DND-41 (cell line): ENCODE results near the gene RPS18.

Experiments
- ATAC-seq: fragments of 200-7000 bp; cut with Tn5 transposase; 3 replicates; pipeline ENCODE4 v1.9.1; 2021; ENCODE audit warnings: low read depth; ENCODE audit not compliant: insufficient read depth
- DNase-seq: peaks from one replicate; pipeline ENCODE4 v3.0.0-alpha.2; 2020
- H2AFZ ChIP-seq: 2 replicates; pipeline ENCODE4 v1.6.0; 2012; ENCODE audit warnings: low read depth, low read length
- H3K27ac ChIP-seq: 2 replicates; pipeline ENCODE4 v1.5.1; 2012; ENCODE audit warnings: low read length, inconsistent platforms
- H3K27me3 ChIP-seq: fragments of 200-600 bp; sonication (generic); 2 replicates; pipeline ENCODE4 v1.6.0; 2012; ENCODE audit warnings: low read length, mild to moderate bottlenecking, inconsistent platforms; ENCODE audit not compliant: insufficient read depth, poor library complexity
- H3K36me3 ChIP-seq: 2 replicates; pipeline ENCODE4 v1.5.1; 2012; ENCODE audit warnings: low read length, inconsistent platforms; ENCODE audit not compliant: insufficient read depth
- H3K4me1 ChIP-seq: 2 replicates; pipeline ENCODE4 v1.5.1; 2012; ENCODE audit warnings: mild to moderate bottlenecking, low read length; ENCODE audit not compliant: insufficient read depth
- H3K4me2 ChIP-seq: 2 replicates; pipeline ENCODE4 v1.6.0; 2012; ENCODE audit warnings: mild to moderate bottlenecking, moderate library complexity, low read length, inconsistent platforms; ENCODE audit not compliant: insufficient read depth
- H3K4me3 ChIP-seq, 2 experiments: fragments of 200-600 bp in 1 of 2; shearing (Covaris generic) in 1 of 2; 2 replicates each; pipeline ENCODE4 v1.5.1; 2012 to 2016; ENCODE audit warnings: inconsistent platforms in 2 of 2, low read length in 2 of 2, mild to moderate bottlenecking in 2 of 2, low read depth in 1 of 2, moderate library complexity in 1 of 2
- H3K79me2 ChIP-seq: 2 replicates; pipeline ENCODE4 v1.6.0; 2012; ENCODE audit warnings: low read length, inconsistent platforms; ENCODE audit not compliant: insufficient read depth
- H3K9ac ChIP-seq: 2 replicates; pipeline ENCODE4 v1.6.0; 2012; ENCODE audit warnings: low read depth, mild to moderate bottlenecking, inconsistent platforms, low read length, moderate library complexity
- H3K9me3 ChIP-seq: 2 replicates; pipeline ENCODE4 v1.5.1; 2012; ENCODE audit warnings: low read length, moderate library complexity, mild to moderate bottlenecking, inconsistent platforms; ENCODE audit not compliant: insufficient read depth, severe bottlenecking
- H4K20me1 ChIP-seq: 2 replicates; pipeline ENCODE4 v1.6.0; 2012; ENCODE audit warnings: low read length; ENCODE audit not compliant: insufficient read depth
- EZH2 ChIP-seq: IDR thresholded peaks from 3 replicates; pipeline ENCODE4 v1.6.1; 2012; ENCODE audit warnings: borderline replicate concordance, low read depth, mild to moderate bottlenecking, moderate library complexity, low read length, inconsistent platforms; ENCODE audit not compliant: severe bottlenecking
- TF ChIP-seq, protein P1 (sequence below): IDR thresholded peaks from 2 replicates; pipeline ENCODE4 v1.5.1; 2012; ENCODE audit warnings: borderline replicate concordance, low read length, moderate library complexity, mild to moderate bottlenecking; ENCODE audit not compliant: poor library complexity, severe bottlenecking; ENCODE audit errors: extremely low read depth

RPS18 gene

DNA sequence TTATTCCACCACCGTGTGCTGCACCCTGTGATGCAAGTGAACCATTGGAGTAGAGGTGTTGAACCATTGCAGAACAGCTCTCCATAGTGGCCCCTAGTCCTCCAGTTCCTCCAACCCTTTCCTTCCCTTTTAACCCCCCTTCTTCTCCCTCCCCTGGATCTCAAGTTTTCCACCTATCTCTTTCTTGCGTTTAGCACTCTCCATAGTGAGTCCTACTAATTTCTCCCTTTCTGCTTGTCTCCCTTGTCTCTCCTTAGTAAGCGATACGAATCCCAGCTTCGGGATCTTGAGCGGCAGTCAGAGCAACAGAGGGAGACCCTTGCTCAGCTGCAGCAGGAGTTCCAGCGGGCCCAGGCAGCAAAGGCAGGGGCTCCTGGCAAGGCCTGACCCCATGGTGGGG lies 18.6 kb downstream of the RPS18 start:
- H3K79me2 ChIP-seq: peaks cover 43% of the 10 kb centered on the region
- no peaks in the 10 kb centered on the region for H4K20me1 ChIP-seq
- H3K36me3 ChIP-seq: peaks cover 66% of the 10 kb centered on the region
- no peak for ATAC-seq
- H3K4me1 ChIP-seq: peaks cover 36% of the 10 kb centered on the region
- H3K9me3 ChIP-seq: no peaks in the 10 kb centered on the region
- peak overlapping the region; percentile 88 for H3K27ac ChIP-seq
- peak overlapping the region; percentile 75 to 92; a peak in 3 of 4 replicates for H3K4me3 ChIP-seq
- peak overlapping the region; percentile 72 for H3K9ac ChIP-seq
- TF ChIP-seq EZH2: no peak
- TF ChIP-seq, protein P1, sequence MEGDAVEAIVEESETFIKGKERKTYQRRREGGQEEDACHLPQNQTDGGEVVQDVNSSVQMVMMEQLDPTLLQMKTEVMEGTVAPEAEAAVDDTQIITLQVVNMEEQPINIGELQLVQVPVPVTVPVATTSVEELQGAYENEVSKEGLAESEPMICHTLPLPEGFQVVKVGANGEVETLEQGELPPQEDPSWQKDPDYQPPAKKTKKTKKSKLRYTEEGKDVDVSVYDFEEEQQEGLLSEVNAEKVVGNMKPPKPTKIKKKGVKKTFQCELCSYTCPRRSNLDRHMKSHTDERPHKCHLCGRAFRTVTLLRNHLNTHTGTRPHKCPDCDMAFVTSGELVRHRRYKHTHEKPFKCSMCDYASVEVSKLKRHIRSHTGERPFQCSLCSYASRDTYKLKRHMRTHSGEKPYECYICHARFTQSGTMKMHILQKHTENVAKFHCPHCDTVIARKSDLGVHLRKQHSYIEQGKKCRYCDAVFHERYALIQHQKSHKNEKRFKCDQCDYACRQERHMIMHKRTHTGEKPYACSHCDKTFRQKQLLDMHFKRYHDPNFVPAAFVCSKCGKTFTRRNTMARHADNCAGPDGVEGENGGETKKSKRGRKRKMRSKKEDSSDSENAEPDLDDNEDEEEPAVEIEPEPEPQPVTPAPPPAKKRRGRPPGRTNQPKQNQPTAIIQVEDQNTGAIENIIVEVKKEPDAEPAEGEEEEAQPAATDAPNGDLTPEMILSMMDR: no peak
- no peaks in the 10 kb centered on the region for H3K27me3 ChIP-seq
- no peak overlapping the region for H2AFZ ChIP-seq
- DNase-seq: no peak
- H3K4me2 ChIP-seq: peak overlapping the region; percentile 91

DNA sequence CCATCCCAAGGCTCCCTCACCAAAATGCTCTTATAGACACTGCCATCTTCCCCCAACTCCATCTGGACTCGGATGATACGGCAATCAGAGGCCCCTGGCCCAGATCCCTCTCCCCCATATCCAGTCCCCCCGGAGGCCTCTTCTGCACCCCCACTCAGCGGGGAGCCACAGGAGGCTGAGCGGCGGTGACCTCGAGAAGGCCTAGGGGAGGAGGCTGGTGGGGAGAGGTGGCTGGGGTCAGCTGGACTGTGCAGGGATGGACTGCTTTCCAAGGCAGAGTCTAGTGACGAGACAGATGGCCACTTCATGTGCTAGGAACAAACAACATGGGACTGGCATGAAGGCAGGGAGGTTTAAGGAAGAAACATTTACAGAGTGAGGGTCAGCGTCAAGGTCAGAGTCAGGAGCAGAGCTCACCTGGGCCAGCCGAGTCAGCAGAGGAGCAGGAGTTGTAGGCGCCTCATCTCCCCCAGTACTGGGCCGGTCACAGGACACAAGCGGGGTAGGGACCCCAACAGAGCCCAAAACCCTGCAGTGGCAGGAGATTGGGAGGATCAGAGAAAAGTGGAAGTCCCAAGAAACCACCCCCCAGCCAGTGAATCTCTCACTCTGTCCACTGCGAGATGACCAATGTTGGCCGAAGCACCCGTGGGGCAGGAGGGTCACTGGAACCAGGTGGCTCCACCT lies 21.3 kb downstream of the RPS18 start:
- peaks cover 40% of the 10 kb centered on the region for H3K4me1 ChIP-seq
- no peak overlapping the region for H3K4me3 ChIP-seq
- H3K9ac ChIP-seq: no peak overlapping the region
- no peak overlapping the region for H3K4me2 ChIP-seq
- peaks cover 40% of the 10 kb centered on the region for H3K79me2 ChIP-seq
- no peaks in the 10 kb centered on the region for H3K27me3 ChIP-seq
- ATAC-seq (no peak), DNase-seq (no peak)
- no peaks in the 10 kb centered on the region for H3K9me3 ChIP-seq
- no peak overlapping the region for H3K27ac ChIP-seq
- peaks cover 60% of the 10 kb centered on the region for H3K36me3 ChIP-seq
- TF ChIP-seq, protein P1: no peak
- no peak for TF ChIP-seq EZH2
- no peak overlapping the region for H2AFZ ChIP-seq
- H4K20me1 ChIP-seq: no peaks in the 10 kb centered on the region

DNA sequence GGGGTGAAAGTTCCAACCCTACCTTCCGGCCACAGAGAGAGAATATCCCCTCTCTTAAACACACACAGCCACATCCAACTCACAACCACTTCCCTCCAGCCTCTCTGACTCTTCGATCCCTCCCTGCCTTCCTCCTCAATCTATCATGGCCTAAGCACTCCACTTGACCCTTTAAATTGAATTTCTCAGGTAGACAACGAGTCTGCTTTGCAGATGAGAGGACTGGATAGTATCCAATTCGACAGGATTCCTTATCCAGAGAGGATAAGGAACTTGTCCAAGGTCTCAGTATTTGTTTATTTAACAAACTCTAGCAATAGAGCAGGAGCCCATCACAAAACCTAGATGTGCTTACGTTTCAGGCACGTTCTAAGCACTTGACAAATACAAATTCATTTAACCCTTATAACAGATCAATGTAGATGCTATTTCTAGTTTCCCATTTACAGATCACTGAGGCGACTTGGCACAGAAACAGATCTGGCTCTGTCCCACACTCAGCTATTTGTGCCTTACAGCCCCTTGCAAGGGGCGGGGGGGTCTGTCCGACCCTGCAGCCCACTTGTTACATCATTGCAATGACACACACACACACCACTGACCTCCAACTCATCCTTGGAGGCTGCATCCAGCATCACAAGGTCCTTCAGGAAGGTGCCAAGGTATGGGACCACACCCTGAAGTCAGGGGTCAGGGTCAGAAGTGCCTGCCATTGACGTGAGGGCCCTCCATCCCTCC lies 22.4 kb downstream of the RPS18 start:
- Histone ChIP-seq H3K4me1 (peaks cover 37% of the 10 kb centered on the region), H3K9me3 (no peaks in the 10 kb centered on the region), H3K27ac (no peak overlapping the region), H3K27me3 (no peaks in the 10 kb centered on the region), H3K4me2 (no peak overlapping the region), H3K36me3 (peaks cover 57% of the 10 kb centered on the region), H3K9ac (no peak overlapping the region), H4K20me1 (no peaks in the 10 kb centered on the region), H3K4me3 (no peak overlapping the region), H3K79me2 (peaks cover 36% of the 10 kb centered on the region), H2AFZ (no peak overlapping the region)
- TF ChIP-seq EZH2: no peak
- TF ChIP-seq, protein P1: no peak
- DNase-seq: no peak
- no peak for ATAC-seq
